ENCODE data around the gene SLC9A3. TPM values are rescaled to one million over a fixed set of nuclear protein-coding genes. Genes with fewer than 3 reads are reported as not detected.

Gene SLC9A3
- total RNA-seq, 3 donors from 2014 or later (not counting 1 experiment from before 2014, with no cell fraction given) = 0.61 to 1.1 (median 0.73) TPM

DNA sequence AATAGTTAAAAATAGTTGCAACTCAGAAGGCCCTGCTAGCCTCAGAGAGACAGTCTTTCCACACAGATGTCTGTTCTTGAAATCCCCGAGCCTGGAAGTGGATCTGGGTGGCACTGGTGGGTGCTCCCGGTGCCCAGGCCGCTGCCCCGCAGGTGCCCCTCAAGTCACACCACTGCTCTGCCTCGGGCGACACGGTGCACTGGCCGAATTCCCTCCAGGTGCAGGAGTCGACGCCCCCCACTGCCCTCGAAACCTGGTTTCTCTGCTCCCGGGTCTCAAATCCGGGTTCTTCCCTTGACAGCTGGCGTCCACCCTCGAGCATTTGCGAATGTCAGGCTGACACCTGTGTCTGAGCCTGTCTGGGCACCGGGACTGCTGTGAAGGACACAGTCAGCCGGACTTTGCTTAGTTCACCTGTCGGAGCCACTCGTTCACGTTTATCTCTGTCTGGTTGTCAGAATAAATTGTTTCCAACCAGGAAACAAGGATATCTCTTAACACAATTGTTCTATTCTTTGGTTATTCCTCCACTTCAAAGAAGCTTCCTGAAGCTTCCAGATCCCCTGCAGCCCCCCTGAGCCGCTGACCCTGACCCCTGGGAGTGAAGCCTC, 27.1 kb downstream of the SLC9A3 start:
- WGBS (ENCODE audit: insufficient coverage) = 85% methylated on average over 22 of the region's 22 CpGs
- H3K27ac ChIP-seq (ENCODE audit: low read length) = no peak overlapping the region
- TF ChIP-seq, protein P1, sequence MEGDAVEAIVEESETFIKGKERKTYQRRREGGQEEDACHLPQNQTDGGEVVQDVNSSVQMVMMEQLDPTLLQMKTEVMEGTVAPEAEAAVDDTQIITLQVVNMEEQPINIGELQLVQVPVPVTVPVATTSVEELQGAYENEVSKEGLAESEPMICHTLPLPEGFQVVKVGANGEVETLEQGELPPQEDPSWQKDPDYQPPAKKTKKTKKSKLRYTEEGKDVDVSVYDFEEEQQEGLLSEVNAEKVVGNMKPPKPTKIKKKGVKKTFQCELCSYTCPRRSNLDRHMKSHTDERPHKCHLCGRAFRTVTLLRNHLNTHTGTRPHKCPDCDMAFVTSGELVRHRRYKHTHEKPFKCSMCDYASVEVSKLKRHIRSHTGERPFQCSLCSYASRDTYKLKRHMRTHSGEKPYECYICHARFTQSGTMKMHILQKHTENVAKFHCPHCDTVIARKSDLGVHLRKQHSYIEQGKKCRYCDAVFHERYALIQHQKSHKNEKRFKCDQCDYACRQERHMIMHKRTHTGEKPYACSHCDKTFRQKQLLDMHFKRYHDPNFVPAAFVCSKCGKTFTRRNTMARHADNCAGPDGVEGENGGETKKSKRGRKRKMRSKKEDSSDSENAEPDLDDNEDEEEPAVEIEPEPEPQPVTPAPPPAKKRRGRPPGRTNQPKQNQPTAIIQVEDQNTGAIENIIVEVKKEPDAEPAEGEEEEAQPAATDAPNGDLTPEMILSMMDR (IDR thresholded peaks at IDR 0.05) = no peak
- intact Hi-C loops (cut with micrococcal nuclease) = no loop called here
- no peaks in the 10 kb centered on the region for H3K4me1 ChIP-seq (ENCODE audit: control insufficient read depth, insufficient read depth, low read length)
- peaks cover 3 to 4% of the 10 kb centered on the region in 2 donors for H3K4me1 Mint-ChIP-seq
- no peaks in the 10 kb centered on the region for H3K9me3 Mint-ChIP-seq
- H3K27me3 Mint-ChIP-seq (ENCODE audit: low read depth in 2 of 2) = peaks cover 2 to 8% of the 10 kb centered on the region in 2 donors
- H3K36me3 ChIP-seq (ENCODE audit: control insufficient read depth, insufficient read depth, low read length) = no peaks in the 10 kb centered on the region
- no peak overlapping the region for H3K4me3 Mint-ChIP-seq
- H3K36me3 Mint-ChIP-seq = no peaks in the 10 kb centered on the region
- no peaks in the 10 kb centered on the region for H3K9me3 ChIP-seq (ENCODE audit: control insufficient read depth, insufficient read depth, low read length)
- DNase-seq = no peak
- ATAC-seq = no peak
- no peak overlapping the region for H3K27ac Mint-ChIP-seq
- peaks cover 4% of the 10 kb centered on the region for H3K27me3 ChIP-seq (ENCODE audit: control insufficient read depth, insufficient read depth, low read length)
- H3K4me3 ChIP-seq (ENCODE audit: low read length) = no peak overlapping the region

- intact Hi-C loops (cut with micrococcal nuclease) = no loop called here
- H3K36me3 Mint-ChIP-seq = no peaks in the 10 kb centered on the region
- peaks cover 0 to 7% of the 10 kb centered on the region in 2 donors for H3K27me3 Mint-ChIP-seq (ENCODE audit: low read depth in 2 of 2)
- 73% methylated on average over 19 of the region's 19 CpGs for WGBS (ENCODE audit: insufficient coverage)
- Histone ChIP-seq H3K9me3 (ENCODE audit: control insufficient read depth, insufficient read depth, low read length) (no peaks in the 10 kb centered on the region), H3K4me1 (ENCODE audit: control insufficient read depth, insufficient read depth, low read length) (no peaks in the 10 kb centered on the region), H3K27me3 (ENCODE audit: control insufficient read depth, insufficient read depth, low read length) (peaks cover 1% of the 10 kb centered on the region), H3K27ac (ENCODE audit: low read length) (no peak overlapping the region), H3K4me3 (ENCODE audit: low read length) (no peak overlapping the region), H3K36me3 (ENCODE audit: control insufficient read depth, insufficient read depth, low read length) (no peaks in the 10 kb centered on the region)
- H3K4me3 Mint-ChIP-seq = no peak overlapping the region
- H3K27ac Mint-ChIP-seq = no peak overlapping the region
- TF ChIP-seq, protein P1 (IDR thresholded peaks at IDR 0.05) = no peak
- peaks cover 0 to under 1% of the 10 kb centered on the region in 2 donors for H3K4me1 Mint-ChIP-seq
- H3K9me3 Mint-ChIP-seq = no peaks in the 10 kb centered on the region
- DNase-seq (no peak), ATAC-seq (no peak)
These were observed 28.2 kb downstream of the SLC9A3 start for GRCh38 chr5:496028-496427.

GRCh38 chr5:494667-495255, 29.5 kb downstream of the SLC9A3 start:
- Histone ChIP-seq H3K4me3 (ENCODE audit: low read length) (no peak overlapping the region), H3K27me3 (ENCODE audit: control insufficient read depth, insufficient read depth, low read length) (no peaks in the 10 kb centered on the region), H3K4me1 (ENCODE audit: control insufficient read depth, insufficient read depth, low read length) (no peaks in the 10 kb centered on the region), H3K9me3 (ENCODE audit: control insufficient read depth, insufficient read depth, low read length) (no peaks in the 10 kb centered on the region), H3K36me3 (ENCODE audit: control insufficient read depth, insufficient read depth, low read length) (no peaks in the 10 kb centered on the region), H3K27ac (ENCODE audit: low read length) (no peak overlapping the region)
- DNase-seq (no peak), ATAC-seq (no peak)
- no peak overlapping the region for H3K27ac Mint-ChIP-seq
- no peaks in the 10 kb centered on the region for H3K36me3 Mint-ChIP-seq
- no peaks in the 10 kb centered on the region for H3K4me1 Mint-ChIP-seq
- TF ChIP-seq, protein P1 (IDR thresholded peaks at IDR 0.05) = no peak
- WGBS (ENCODE audit: insufficient coverage) = 88% methylated on average over 38 of the region's 38 CpGs
- H3K4me3 Mint-ChIP-seq = no peak overlapping the region
- intact Hi-C loops (cut with micrococcal nuclease) = no loop called here
- no peaks in the 10 kb centered on the region for H3K9me3 Mint-ChIP-seq
- H3K27me3 Mint-ChIP-seq (ENCODE audit: low read depth in 2 of 2) = peaks cover 0 to 7% of the 10 kb centered on the region in 2 donors
